ENCODE measurements around the gene IL23A.
A peak's percentile ranks its signal among the peaks of the same experiment; 100 is the strongest.

The IL23A gene

GRCh38 chr12:56338308-56339157, at the start of gene IL23A:
TSS of gene IL23A (plus strand) at chr12:56338884. CDS start at chr12:56339045, 161 bp downstream.
- Histone ChIP-seq H3K27ac (ENCODE audit: low read depth, low read length) (no peak within 1 kb of the TSS), H3K4me3 (ENCODE audit: low read depth in 1 of 2, low read length in 2 of 2) (no peak within 1 kb of the TSS), H3K27me3 (ENCODE audit: control insufficient read depth in 1 of 2, insufficient read depth in 2 of 2, low read length in 2 of 2) (no peaks in the 10 kb centered on the region), H3K36me3 (ENCODE audit: insufficient read depth, low read length) (peaks cover 13% of the 10 kb centered on the region), H3K9me3 (ENCODE audit: low read length) (no peaks in the 10 kb centered on the region), H3K9ac (ENCODE audit: low read length) (no peak within 1 kb of the TSS), H3K4me1 (ENCODE audit: insufficient read depth, low read length) (peaks cover 5% of the 10 kb centered on the region)

DNA sequence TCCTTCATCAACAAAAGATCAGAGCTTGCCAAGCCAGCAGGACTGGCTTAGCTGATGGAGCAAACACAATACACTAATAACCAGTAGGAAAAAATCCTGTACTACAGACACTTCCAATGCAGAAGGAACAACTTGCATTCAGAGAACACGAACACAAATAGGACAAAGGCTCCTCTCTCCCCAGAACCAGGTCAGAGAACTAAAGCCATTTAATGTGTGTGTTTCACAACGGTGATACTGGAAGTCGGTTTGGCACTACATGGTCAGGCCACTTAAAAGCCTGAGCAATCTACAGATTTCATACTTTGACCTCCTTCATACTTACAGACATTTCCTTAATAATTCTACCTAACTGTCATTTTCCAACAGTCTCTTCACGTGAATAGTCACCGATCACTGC, 44.9 kb upstream of the IL23A start:
- Histone ChIP-seq H3K27ac (ENCODE audit: low read depth, low read length) (no peak overlapping the region), H3K36me3 (ENCODE audit: insufficient read depth, low read length) (peaks cover 6% of the 10 kb centered on the region), H3K4me1 (ENCODE audit: insufficient read depth, low read length) (peaks cover 28% of the 10 kb centered on the region), H3K4me3 (ENCODE audit: low read depth in 1 of 2, low read length in 2 of 2) (no peak overlapping the region), H3K9me3 (ENCODE audit: low read length) (no peaks in the 10 kb centered on the region), H3K9ac (ENCODE audit: low read length) (no peak overlapping the region), H3K27me3 (ENCODE audit: control insufficient read depth in 1 of 2, insufficient read depth in 2 of 2, low read length in 2 of 2) (no peaks in the 10 kb centered on the region)

- Histone ChIP-seq H3K27me3 (ENCODE audit: control insufficient read depth in 1 of 2, insufficient read depth in 2 of 2, low read length in 2 of 2) (no peaks in the 10 kb centered on the region), H3K27ac (ENCODE audit: low read depth, low read length) (no peak overlapping the region), H3K4me3 (ENCODE audit: low read depth in 1 of 2, low read length in 2 of 2) (no peak overlapping the region), H3K9ac (ENCODE audit: low read length) (no peak overlapping the region), H3K9me3 (ENCODE audit: low read length) (no peaks in the 10 kb centered on the region), H3K36me3 (ENCODE audit: insufficient read depth, low read length) (peaks cover 4% of the 10 kb centered on the region), H3K4me1 (ENCODE audit: insufficient read depth, low read length) (peaks cover 41% of the 10 kb centered on the region)
These were observed 42.4 kb upstream of the IL23A start for GRCh38 chr12:56296295-56296694.

DNA sequence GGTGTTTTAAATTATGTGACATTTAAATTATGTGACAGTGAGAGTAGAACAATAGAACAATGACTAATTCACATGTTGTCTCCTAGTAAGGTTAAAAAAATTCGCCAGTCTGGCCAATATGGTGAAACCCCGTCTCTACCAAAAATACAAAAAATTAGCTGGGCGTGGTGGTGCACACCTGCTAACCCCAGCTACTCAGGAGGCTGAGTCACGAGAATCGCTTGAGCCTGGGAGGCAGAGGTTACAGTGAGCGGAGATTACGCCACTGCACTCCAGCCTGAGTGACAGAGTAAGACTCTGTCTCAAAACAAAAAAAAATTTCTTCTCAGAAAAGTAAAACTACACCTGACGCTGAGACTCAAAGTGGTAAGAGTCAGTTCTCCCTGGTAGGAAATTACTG, 41.3 kb upstream of the IL23A start:
- no peak overlapping the region for H3K27ac ChIP-seq (ENCODE audit: low read depth, low read length)
- no peaks in the 10 kb centered on the region for H3K36me3 ChIP-seq (ENCODE audit: insufficient read depth, low read length)

GRCh38 chr12:56298828-56299227, 39.9 kb upstream of the IL23A start:
- Histone ChIP-seq H3K9ac (ENCODE audit: low read length) (peak overlapping the region; percentile 37), H3K27me3 (ENCODE audit: control insufficient read depth in 1 of 2, insufficient read depth in 2 of 2, low read length in 2 of 2) (no peaks in the 10 kb centered on the region), H3K27ac (ENCODE audit: low read depth, low read length) (no peak overlapping the region), H3K4me1 (ENCODE audit: insufficient read depth, low read length) (peaks cover 52% of the 10 kb centered on the region), H3K4me3 (ENCODE audit: low read depth in 1 of 2, low read length in 2 of 2) (peak overlapping the region in 1 of 2 donors; percentile 67), H3K36me3 (ENCODE audit: insufficient read depth, low read length) (no peaks in the 10 kb centered on the region), H3K9me3 (ENCODE audit: low read length) (no peaks in the 10 kb centered on the region)

More for the DNA sequence above, 41.3 kb upstream of the IL23A start:
- Histone ChIP-seq H3K4me3 (ENCODE audit: low read depth in 1 of 2, low read length in 2 of 2) (peak overlapping the region in 1 of 2 donors; percentile 26), H3K4me1 (ENCODE audit: insufficient read depth, low read length) (peaks cover 51% of the 10 kb centered on the region), H3K9me3 (ENCODE audit: low read length) (no peaks in the 10 kb centered on the region), H3K27me3 (ENCODE audit: control insufficient read depth in 1 of 2, insufficient read depth in 2 of 2, low read length in 2 of 2) (no peaks in the 10 kb centered on the region), H3K9ac (ENCODE audit: low read length) (no peak overlapping the region)

GRCh38 chr12:56299308-56299852, 39.3 kb upstream of the IL23A start:
- Histone ChIP-seq H3K27me3 (ENCODE audit: control insufficient read depth in 1 of 2, insufficient read depth in 2 of 2, low read length in 2 of 2) (no peaks in the 10 kb centered on the region), H3K9ac (ENCODE audit: low read length) (peak overlapping the region; percentile 37), H3K27ac (ENCODE audit: low read depth, low read length) (peak overlapping the region; percentile 96), H3K9me3 (ENCODE audit: low read length) (no peaks in the 10 kb centered on the region), H3K4me1 (ENCODE audit: insufficient read depth, low read length) (peaks cover 52% of the 10 kb centered on the region), H3K36me3 (ENCODE audit: insufficient read depth, low read length) (no peaks in the 10 kb centered on the region), H3K4me3 (ENCODE audit: low read depth in 1 of 2, low read length in 2 of 2) (peak overlapping the region; percentile 67 to 90)

DNA sequence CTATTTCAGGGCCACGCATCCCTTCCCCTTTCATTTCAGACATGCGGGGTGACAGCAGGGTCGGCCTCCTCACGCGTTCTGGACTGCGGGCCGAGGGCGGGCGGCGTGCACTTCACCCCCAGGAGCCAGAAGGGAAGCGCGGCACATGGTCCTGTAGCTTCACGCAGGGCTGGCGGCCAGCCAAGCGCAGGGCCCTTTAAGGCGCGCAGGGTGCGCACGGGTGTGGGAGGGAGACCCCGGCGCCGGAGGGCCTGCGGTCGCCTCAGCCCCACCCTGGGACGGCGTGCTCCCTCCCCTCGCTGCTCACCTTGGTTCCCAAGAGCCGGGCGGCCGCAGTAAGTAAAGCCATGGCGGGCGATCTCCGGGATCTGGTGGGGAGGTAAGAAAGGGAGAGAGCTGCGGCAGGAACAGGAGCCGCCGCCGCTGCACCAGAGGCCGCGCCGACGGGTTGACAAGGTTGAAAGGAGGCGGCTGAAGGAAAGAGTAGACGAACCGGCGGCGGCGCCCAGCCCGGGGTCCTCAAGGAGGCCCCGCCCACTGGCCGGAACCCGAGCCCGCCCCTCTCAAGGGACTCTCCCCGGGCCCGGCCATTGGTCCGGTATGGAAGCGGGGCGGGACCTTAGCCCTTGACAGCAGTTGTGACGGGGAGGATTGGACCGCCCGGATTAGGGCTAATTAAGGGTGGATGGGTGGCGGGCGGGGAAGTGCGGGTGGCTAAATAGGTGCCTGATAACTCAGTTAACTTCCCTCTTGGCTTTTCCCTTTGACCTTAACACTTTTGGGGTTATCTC, 38.6 kb upstream of the IL23A start, which contains the start of gene CS:
CS (minus strand) TSS at position 478 of the 791 bp plus-strand sequence; CDS start at position 349, 129 bp downstream.
- Histone ChIP-seq H3K27ac (ENCODE audit: low read depth, low read length) (peak within 1 kb of the TSS; percentile 96), H3K27me3 (ENCODE audit: control insufficient read depth in 1 of 2, insufficient read depth in 2 of 2, low read length in 2 of 2) (no peaks in the 10 kb centered on the region), H3K4me3 (ENCODE audit: low read depth in 1 of 2, low read length in 2 of 2) (peak within 1 kb of the TSS; percentile 82 to 90), H3K4me1 (ENCODE audit: insufficient read depth, low read length) (peaks cover 52% of the 10 kb centered on the region), H3K9me3 (ENCODE audit: low read length) (no peaks in the 10 kb centered on the region), H3K36me3 (ENCODE audit: insufficient read depth, low read length) (no peaks in the 10 kb centered on the region), H3K9ac (ENCODE audit: low read length) (peak within 1 kb of the TSS; percentile 84)

DNA sequence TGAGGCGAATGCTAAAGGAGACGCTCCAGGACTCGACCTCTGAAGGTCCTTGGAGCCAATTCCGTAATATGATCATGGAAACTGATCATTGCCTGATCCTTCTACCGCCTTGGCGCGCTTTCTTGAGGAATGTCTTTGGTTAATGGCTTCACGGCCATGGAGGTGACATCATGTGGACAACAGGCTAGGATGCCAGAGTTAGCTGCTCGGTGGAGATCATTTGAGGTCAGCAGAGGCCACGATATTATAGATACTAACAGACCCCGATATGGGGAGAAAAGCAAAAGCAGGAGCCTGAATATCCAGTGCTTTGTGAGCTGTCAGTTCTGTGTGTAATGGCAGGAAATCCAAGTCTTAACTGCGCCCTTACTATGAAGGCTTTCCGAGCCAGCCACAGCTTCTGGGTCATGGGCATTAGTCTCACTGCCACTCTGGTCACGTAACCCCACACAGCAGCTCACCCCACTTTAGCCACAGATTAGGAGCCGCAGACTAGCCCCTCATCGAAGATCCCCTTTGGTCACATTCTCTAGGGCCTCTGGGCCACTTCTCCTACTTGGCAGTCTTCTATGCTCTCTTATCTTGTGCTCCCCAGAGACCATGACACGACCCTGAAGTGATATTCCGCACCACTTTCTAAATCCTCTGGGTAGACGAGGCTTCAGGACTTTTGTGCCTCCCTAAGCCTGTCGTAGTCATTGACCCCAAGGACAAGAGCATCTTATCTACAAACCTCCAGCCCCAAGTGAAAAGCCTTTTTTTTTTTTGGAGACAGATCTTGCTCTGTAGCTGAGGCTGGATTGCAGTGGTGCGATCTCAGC, 37.8 kb upstream of the IL23A start:
- Histone ChIP-seq H3K4me3 (ENCODE audit: low read depth in 1 of 2, low read length in 2 of 2) (peak overlapping the region; percentile 82 to 90), H3K27ac (ENCODE audit: low read depth, low read length) (peak overlapping the region; percentile 96), H3K4me1 (ENCODE audit: insufficient read depth, low read length) (peaks cover 52% of the 10 kb centered on the region), H3K27me3 (ENCODE audit: control insufficient read depth in 1 of 2, insufficient read depth in 2 of 2, low read length in 2 of 2) (no peaks in the 10 kb centered on the region), H3K9ac (ENCODE audit: low read length) (peak overlapping the region; percentile 84), H3K9me3 (ENCODE audit: low read length) (no peaks in the 10 kb centered on the region), H3K36me3 (ENCODE audit: insufficient read depth, low read length) (no peaks in the 10 kb centered on the region)

DNA sequence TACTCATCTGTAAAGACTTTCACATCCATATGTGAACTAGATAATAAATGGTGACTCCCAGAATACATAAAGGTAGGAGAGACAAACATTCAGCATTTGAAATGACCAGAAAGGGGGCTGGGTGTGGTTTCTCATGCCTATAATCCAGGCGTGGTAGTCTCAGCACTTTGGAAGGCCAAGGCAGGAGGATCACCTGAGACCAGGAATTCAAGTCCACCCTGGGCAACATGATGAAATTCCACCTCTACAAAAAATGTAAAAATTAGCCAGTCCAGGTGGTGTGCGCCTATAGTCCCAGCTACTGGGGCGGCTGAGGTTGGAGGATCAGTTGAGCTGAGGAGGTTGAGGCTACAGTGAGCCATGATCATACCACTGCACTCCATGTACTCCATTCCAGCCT, 34.4 kb upstream of the IL23A start:
- Histone ChIP-seq H3K9me3 (ENCODE audit: low read length) (no peaks in the 10 kb centered on the region), H3K4me1 (ENCODE audit: insufficient read depth, low read length) (peaks cover 19% of the 10 kb centered on the region), H3K36me3 (ENCODE audit: insufficient read depth, low read length) (peaks cover 14% of the 10 kb centered on the region), H3K4me3 (ENCODE audit: low read depth in 1 of 2, low read length in 2 of 2) (no peak overlapping the region), H3K27ac (ENCODE audit: low read depth, low read length) (no peak overlapping the region), H3K27me3 (ENCODE audit: control insufficient read depth in 1 of 2, insufficient read depth in 2 of 2, low read length in 2 of 2) (no peaks in the 10 kb centered on the region), H3K9ac (ENCODE audit: low read length) (no peak overlapping the region)

DNA sequence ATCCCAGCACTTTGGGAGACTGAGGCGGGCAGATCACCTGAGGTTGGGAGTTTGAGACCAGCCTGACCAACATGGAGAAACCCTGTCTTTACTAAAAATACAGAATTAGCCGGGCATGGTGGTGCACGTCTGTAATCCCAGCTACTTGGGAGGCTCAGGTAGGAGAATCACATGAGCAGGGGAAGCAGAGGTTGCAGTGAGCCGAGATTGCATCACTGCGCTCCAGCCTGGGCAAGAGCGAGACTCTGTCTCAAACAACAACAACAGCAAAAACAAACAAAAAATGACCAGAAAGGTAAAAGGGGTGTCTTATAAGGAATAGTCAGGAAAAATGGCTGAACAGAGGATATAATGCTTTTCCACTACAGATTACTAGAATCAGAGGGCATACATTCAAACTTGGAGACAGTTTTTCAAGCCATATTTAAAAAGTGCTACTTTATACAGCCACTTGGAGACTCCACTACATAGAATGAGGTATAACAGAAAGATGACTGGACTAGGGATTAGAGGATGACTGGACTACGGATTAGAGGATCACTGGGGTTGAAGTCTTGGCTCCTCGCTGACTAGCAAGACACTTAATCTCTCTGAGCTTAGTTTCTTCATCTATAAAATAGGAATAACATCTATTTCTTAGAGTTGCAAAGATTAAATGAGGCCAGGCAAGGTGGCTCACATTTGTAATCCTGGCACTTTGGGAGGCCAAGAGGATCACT, 33.7 kb upstream of the IL23A start:
- Histone ChIP-seq H3K27ac (ENCODE audit: low read depth, low read length) (no peak overlapping the region), H3K27me3 (ENCODE audit: control insufficient read depth in 1 of 2, insufficient read depth in 2 of 2, low read length in 2 of 2) (no peaks in the 10 kb centered on the region), H3K36me3 (ENCODE audit: insufficient read depth, low read length) (peaks cover 19% of the 10 kb centered on the region), H3K9ac (ENCODE audit: low read length) (no peak overlapping the region), H3K4me3 (ENCODE audit: low read depth in 1 of 2, low read length in 2 of 2) (no peak overlapping the region), H3K4me1 (ENCODE audit: insufficient read depth, low read length) (peaks cover 18% of the 10 kb centered on the region), H3K9me3 (ENCODE audit: low read length) (no peaks in the 10 kb centered on the region)
